Stimulated activated CD4-positive, alpha-beta T cell treated with anti-CD3 and anti-CD28 coated beads, Interleukin-12 subunit alpha, Interleukin-12 subunit beta, amount 100 ng/mL, for 48 hours (primary cell): ENCODE data around the gene C1R.
"Not testable (repeated sequence)": the region's sequence is repeated elsewhere in the genome, so short reads cannot be mapped to it uniquely, and the experiment has no call there.

ENCODE experiments used
- DNase-seq, 3 donors: peaks; one replicate each; pipeline ENCODE4 v3.0.0-alpha.2; 2020; ENCODE audit warnings: low read depth in 2 of 3, low spot score in 1 of 3

The C1R gene

DNA sequence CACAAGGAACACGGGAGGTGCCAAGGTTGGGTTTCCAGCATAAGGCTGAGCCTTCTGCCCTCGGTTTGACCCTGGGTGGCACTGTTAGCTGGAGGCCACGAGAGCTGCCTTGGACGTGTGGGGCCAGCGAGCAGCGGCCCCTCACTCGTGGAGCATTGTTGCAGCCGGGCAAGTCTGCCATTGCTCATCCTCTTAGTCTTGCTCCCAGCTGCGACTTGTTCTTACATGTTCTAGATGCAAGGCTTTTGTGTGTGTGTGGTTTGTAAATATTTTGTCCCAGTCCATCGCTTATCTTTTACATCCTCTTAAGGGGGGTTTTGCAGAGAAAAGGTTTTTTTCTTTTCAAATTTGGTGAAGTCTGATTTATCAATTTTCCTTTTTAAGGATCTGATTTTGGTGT, 52.8 kb downstream of the C1R start:
- DNase-seq = no peak

DNA sequence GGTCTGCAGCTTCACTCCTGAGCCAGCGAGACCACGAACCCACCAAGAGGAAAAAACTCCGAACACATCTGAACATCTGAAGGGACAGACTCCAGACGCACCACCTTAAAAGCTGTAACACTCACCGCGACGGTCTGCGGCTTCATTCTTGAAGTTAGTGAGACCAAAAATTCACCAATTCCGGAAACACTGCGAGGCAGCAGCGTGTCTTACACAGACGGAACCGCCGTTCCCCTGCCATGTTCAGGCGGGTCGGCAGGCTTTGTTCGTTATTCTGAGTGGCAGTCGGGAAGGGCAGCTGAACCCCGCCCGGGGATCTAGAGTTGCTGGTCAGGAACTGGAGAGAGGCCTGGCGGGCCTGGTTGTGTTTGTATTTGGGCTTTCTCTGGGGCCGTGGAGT, 53.7 kb downstream of the C1R start:
- no peak for DNase-seq

DNA sequence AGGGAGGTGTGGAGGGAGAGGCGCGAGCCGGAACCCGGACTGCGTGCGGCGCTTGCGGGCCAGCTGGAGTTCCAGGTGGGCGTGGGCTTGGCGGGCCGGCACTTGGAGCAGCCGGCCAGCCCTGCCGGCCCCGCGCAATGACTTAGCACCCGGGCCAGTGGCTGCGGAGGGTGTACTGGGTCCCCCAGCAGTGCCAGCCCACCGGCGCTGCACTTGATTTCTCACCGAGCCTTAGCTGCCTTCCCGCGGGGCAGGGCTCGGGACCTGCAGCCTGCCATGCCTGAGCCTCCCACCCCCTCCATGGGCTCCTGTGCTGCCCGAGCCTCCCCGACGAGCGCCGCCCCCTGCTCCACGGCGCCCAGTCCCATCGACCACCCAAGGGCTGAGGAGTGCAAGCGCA, 54.8 kb downstream of the C1R start:
- DNase-seq = not testable (repeated sequence)

DNA sequence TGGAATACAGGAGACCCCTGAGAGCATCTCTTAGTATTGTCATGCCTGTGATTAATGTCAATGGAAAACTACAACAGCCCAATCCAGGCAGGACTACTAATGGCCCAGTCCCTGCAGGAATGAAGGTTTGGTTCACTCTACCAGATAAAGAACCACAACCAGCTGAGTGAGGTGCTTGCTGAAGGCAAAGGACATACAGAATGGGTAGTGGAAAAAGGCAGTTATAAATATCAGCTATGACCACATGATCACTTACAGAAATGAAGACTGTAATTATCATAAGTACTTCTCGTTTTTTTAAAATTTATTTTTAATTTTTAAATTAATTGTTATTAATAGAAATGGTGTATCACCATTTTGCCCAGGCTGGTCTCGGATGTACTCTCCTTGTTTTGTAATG, 56.8 kb downstream of the C1R start:
- no peak for DNase-seq

DNA sequence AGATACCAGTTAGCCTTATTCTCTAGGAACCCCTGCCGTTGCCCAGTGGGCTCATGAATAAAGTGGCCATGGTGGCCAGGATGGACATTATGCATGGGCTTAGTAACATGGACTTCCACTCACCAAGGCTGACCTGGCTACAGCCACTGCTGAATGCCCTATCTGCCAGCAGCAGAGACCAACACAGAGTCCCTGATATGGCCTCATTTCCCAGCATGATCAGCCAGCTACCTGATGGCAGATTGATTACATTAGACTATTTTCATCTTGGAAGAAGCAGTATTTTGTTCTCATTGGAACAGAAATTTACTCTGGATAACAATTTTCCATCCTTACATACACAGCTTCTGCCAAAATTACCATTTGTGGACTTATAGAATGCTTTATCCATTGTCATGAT, 57.8 kb downstream of the C1R start:
- DNase-seq = no peak

DNA sequence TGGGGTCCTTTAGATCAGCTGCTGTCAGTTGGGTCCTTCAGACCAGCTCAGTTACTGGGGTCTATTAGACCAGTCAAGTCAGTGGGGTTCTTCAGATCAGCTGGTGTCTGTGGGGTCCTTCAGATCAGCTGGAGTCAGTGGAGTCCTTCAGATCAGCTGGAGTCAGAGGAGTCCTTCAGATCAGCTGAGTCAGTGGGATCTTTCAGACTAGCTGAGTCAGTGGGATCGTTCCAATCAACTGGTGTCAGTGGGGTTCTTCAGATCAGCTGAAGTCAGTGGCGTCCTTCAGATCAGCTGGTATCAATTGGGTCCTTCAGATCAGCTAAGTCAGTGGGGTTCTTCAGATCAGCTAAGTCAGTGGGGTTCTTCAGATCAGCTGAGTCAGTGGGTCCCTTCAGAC, 59.3 kb downstream of the C1R start:
- DNase-seq = no peak

DNA sequence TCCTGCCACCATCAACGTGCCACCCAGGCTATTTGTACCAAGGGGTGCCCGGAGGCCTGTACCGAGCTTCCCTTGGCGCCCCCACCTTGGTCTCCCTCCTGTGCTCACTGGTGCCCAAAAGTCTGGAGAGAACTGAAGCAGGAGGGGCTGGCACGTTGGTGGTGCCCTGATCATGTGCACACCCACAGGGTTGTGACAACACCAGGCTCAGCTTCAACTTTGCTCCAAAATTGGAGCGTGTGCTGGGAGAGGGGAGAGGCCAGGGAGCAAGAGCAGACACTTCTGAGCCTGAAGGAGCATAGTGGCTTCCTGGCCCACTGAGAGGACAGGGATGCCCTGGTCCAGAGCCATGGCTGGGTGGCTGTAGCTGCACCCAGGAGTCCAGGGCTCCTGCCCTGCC, 60.9 kb downstream of the C1R start:
- no peak for DNase-seq
